GM12878 (cell line): ENCODE results near the gene SELE. TPM values are rescaled to one million over a fixed set of nuclear protein-coding genes. Genes with fewer than 3 reads are reported as not detected.
A peak's percentile ranks its signal among the peaks of the same experiment; 100 is the strongest.
"Not testable (repeated sequence)": the region's sequence is repeated elsewhere in the genome, so short reads cannot be mapped to it uniquely, and the experiment has no call there.

Experiments used
- ATAC-seq: fragments of 200-7000 bp; cut with Tn5 transposase; 3 replicates; pipeline ENCODE4 v1.9.1; 2020; ENCODE audit warnings: mild to moderate bottlenecking, moderate library complexity
- BruUV-seq: library from RNA; stranded (reverse); fragments of 400-500 nt; replicated peaks from 2 replicates; lab custom pipeline; 2021; lab: Mats Ljungman, UMichigan
- CTCF ChIA-PET: fragments of 300-600 bp; sonication (Branson Sonifier 250); formaldehyde crosslinking; extraction: SDS; loops from one replicate; lab custom pipeline; 2021; ENCODE audit warnings: inconsistent platforms; lab: Yijun Ruan, JAX
- POLR2A ChIA-PET: fragments of 350-600 bp; formaldehyde crosslinking; extraction: SDS; loops from one replicate; lab custom pipeline; 2021; ENCODE audit warnings: inconsistent platforms; lab: Charles Lee
- RAD21 ChIA-PET: fragments of 300-600 bp; sonication (Branson Sonifier 250); formaldehyde crosslinking; loops from one replicate; lab custom pipeline; 2023; ENCODE audit warnings: antibody characterized with exemption; ENCODE audit not compliant: unreplicated experiment; lab: Charles Lee
- SMC1A ChIA-PET: fragments of 300-600 bp; sonication (Branson Sonifier 250); formaldehyde crosslinking; loops from one replicate; lab custom pipeline; 2023; ENCODE audit not compliant: unreplicated experiment, uncharacterized antibody; lab: Charles Lee
- DNase-seq: peaks from one replicate; pipeline ENCODE4 v3.0.0-alpha.2; 2011; ENCODE audit warnings: low read depth, low spot score
- FAIRE-seq: peaks from 3 replicates; lab custom pipeline; 2011; peaks lifted over from hg19 to GRCh38; lab: Jason Lieb, UNC
- H2AFZ ChIP-seq: 2 replicates; pipeline ENCODE4 v1.6.0; 2011; ENCODE audit warnings: low read depth, low read length, control low read depth; ENCODE audit not compliant: control insufficient read depth
- H3K27ac ChIP-seq: 2 replicates; pipeline ENCODE4 v1.5.1; 2011; ENCODE audit warnings: control low read depth; ENCODE audit not compliant: control insufficient read depth, insufficient read depth
- H3K27me3 ChIP-seq, 2 experiments: replicated peaks in 1 of 2; 2 replicates each; pipeline versions ENCODE4 v1.6.0 to v1.6.1; 2011; ENCODE audit warnings: low read length in 1 of 2; ENCODE audit not compliant: control insufficient read depth in 2 of 2, insufficient read depth in 2 of 2
- H3K36me3 ChIP-seq, 2 experiments: 2 replicates each; pipeline ENCODE4 v1.5.1; 2011; ENCODE audit warnings: low read length in 1 of 2; ENCODE audit not compliant: control insufficient read depth in 2 of 2, insufficient read depth in 2 of 2
- H3K4me1 ChIP-seq: 2 replicates; pipeline ENCODE4 v1.6.1; 2011; ENCODE audit warnings: mild to moderate bottlenecking, low read length, moderate library complexity, mixed read lengths; ENCODE audit not compliant: control insufficient read depth, insufficient read depth
- H3K4me2 ChIP-seq: 2 replicates; pipeline ENCODE4 v1.6.0; 2011; ENCODE audit warnings: control low read depth; ENCODE audit not compliant: control insufficient read depth, insufficient read depth
- H3K4me3 ChIP-seq: fragments of 200-600 bp; sonication (generic); 2 replicates; pipeline ENCODE4 v1.5.1; 2016
- H3K79me2 ChIP-seq: 2 replicates; pipeline ENCODE4 v1.6.0; 2011; ENCODE audit warnings: low read length; ENCODE audit not compliant: control insufficient read depth, insufficient read depth
- H3K9ac ChIP-seq: 2 replicates; pipeline ENCODE4 v1.8.0; 2011; ENCODE audit warnings: low read length, control low read depth, mixed read lengths; ENCODE audit not compliant: control insufficient read depth, insufficient read depth
- H3K9me3 ChIP-seq: replicated peaks from 3 replicates; pipeline ENCODE4 v1.5.1; 2011; ENCODE audit warnings: mild to moderate bottlenecking, low read length; ENCODE audit not compliant: control insufficient read depth, insufficient read depth
- H4K20me1 ChIP-seq: 2 replicates; pipeline ENCODE4 v1.6.0; 2011; ENCODE audit not compliant: control insufficient read depth, insufficient read depth
- CEBPB ChIP-seq, 2 experiments: fragments of 150-350 bp in 1 of 2; IDR thresholded peaks; 2 replicates each; pipeline ENCODE4 v1.6.1; 2012 to 2014; ENCODE audit warnings: low read depth in 2 of 2, low read length in 2 of 2, borderline replicate concordance in 1 of 2, inconsistent platforms in 1 of 2
- CHD2 ChIP-seq: IDR thresholded peaks from 2 replicates; pipeline ENCODE4 v1.6.1; 2011; ENCODE audit warnings: low read depth, low read length, improper control_type of control experiment, borderline replicate concordance
- EP300 ChIP-seq, 2 experiments: fragments of 150-350 bp in 1 of 2; IDR thresholded peaks; 2 replicates each; pipeline ENCODE4 v1.6.1; 2011 to 2012; ENCODE audit warnings: low read depth in 2 of 2, low read length in 2 of 2, borderline replicate concordance in 1 of 2, improper control_type of control experiment in 1 of 2, inconsistent platforms in 1 of 2; ENCODE audit not compliant: control insufficient read depth in 1 of 2
- FOXM1 ChIP-seq: IDR thresholded peaks from 2 replicates; pipeline ENCODE4 v1.6.1; 2012; ENCODE audit warnings: low read depth, mild to moderate bottlenecking, inconsistent platforms, low read length, moderate library complexity
- GABPA ChIP-seq: IDR thresholded peaks from 2 replicates; pipeline ENCODE4 v1.6.1; 2014; ENCODE audit warnings: antibody characterized with exemption, low read depth, mild to moderate bottlenecking, inconsistent platforms
- HCFC1 ChIP-seq: fragments of 150-350 bp; IDR thresholded peaks from 2 replicates; pipeline ENCODE4 v1.6.1; 2014; ENCODE audit warnings: low read length
- MEF2B ChIP-seq: fragments of 450-650 bp; IDR thresholded peaks from 2 replicates; pipeline ENCODE4 v1.6.1; 2018; ENCODE audit warnings: mild to moderate bottlenecking, moderate library complexity; ENCODE audit not compliant: partially characterized antibody, poor library complexity, severe bottlenecking
- NR2C1 ChIP-seq: fragments of 450-650 bp; IDR thresholded peaks from 2 replicates; pipeline ENCODE4 v1.6.1; 2017; ENCODE audit warnings: antibody characterized with exemption, mild to moderate bottlenecking, moderate library complexity
- STAT1 ChIP-seq: fragments of 450-650 bp; conservative IDR thresholded peaks from 2 replicates; pipeline ENCODE4 v1.6.1; 2014; ENCODE audit warnings: antibody characterized with exemption, mild to moderate bottlenecking
- ZNF24 ChIP-seq: fragments of 450-650 bp; IDR thresholded peaks from 2 replicates; pipeline ENCODE4 v1.6.1; 2017; ENCODE audit warnings: antibody characterized with exemption, mild to moderate bottlenecking
- WGBS: methylation state at CpG from one replicate; pipeline ENCODE4 v1.1.6; 2016; ENCODE audit warnings: low lambda C conversion rate; ENCODE audit not compliant: insufficient replicate concordance, insufficient coverage; ENCODE audit errors: missing lambda C conversion rate; 5-methylcytosine and 5-hydroxymethylcytosine counted together
- in situ Hi-C: fragments of 300-500 bp; cut with MboI; formaldehyde crosslinking; loops from 9 replicates; pipeline ENCODE4 v1.14.3; 2018; ENCODE audit warnings: mixed read lengths
- intact Hi-C: fragments of 100-400 bp; cut with micrococcal nuclease; formaldehyde crosslinking; loops from one replicate; pipeline ENCODE4 v1.14.2; 2022; ENCODE audit not compliant: unreplicated experiment
- polyA plus RNA-seq, 11 experiments: library from polyadenylated mRNA; depleted of rRNA in 4 of 11; unstranded in 6 of 11; stranded (reverse) in 5 of 11; fragments of >200 nt; fragmentation: Nextera tagmentation in 4 of 11; fragmentation: Illumina TruSeq in 1 of 11; extraction: Ambion mirVana in 4 of 11; extraction: Trizol in 1 of 11; gene quantifications; 1 replicate in 1 of 11; 2 replicates in 10 of 11; pipeline versions ENCODE4 v1.2.1 to v1.2.3, GENCODE V29; 2011 to 2016; ENCODE audit warnings: inconsistent platforms in 2 of 11, missing spikeins in 2 of 11, low read depth in 1 of 11
- total RNA-seq, 4 experiments: library from RNA; depleted of rRNA in 3 of 4; stranded (reverse); fragments of >200 nt in 3 of 4; fragmentation: Illumina TruSeq in 1 of 4; extraction: Trizol in 1 of 4; gene quantifications; 2 replicates each; pipeline versions ENCODE4 v1.2.1 to v1.2.3, GENCODE V29; 2013 to 2021
- TF ChIP-seq, protein P1 (sequence below): fragments of 450-650 bp; IDR thresholded peaks from 2 replicates; pipeline ENCODE4 v1.6.1; 2017; ENCODE audit warnings: borderline replicate concordance

SELE gene
- total and polyA plus RNA-seq, 10 of the 15 experiments (the other 5 are each of a cell fraction or from before 2014, with no cell fraction given): not detected

DNA sequence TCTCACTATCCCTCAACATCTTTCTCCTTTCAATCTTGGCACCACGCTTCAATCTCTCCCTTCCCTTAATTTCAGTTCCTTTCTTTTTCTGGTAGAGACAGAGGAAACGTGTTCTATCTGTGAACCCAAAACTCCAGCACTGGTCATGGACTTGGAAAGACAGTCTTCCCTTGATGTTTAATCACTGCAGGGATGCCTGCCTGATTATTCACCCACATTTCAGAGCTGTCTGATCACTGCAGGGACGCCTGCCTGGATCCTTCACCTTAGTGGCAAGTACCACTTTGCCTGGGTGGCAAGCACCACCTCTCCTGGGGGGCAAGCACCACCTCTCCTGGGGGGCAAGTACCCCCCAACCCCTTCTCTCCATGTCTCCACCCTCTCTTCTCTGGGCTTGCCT, 50.2 kb downstream of the SELE start:
- no peak for FAIRE-seq
- ATAC-seq: no peak
- in situ Hi-C loops: no loop called here
- intact Hi-C loops: no loop called here
- Histone ChIP-seq H3K27ac (no peak overlapping the region), H3K9ac (no peak overlapping the region), H3K27me3 (no peaks in the 10 kb centered on the region), H4K20me1 (no peaks in the 10 kb centered on the region), H2AFZ (peak overlapping the region; percentile 4; the same call in 1 of the 2 replicates), H3K9me3 (no peaks in the 10 kb centered on the region; the same call in 2 of the 3 replicates), H3K36me3 (no peaks in the 10 kb centered on the region), H3K79me2 (no peaks in the 10 kb centered on the region), H3K4me1 (peaks cover 38% of the 10 kb centered on the region), H3K4me3 (no peak overlapping the region), H3K4me2 (no peak overlapping the region)
- SMC1A ChIA-PET: interaction anchor here (3.1 to 11.1 kb wide), 2 partner anchors 10 to 26 kb away, joined by 16 to 176 read pairs; no protein-coding TSS in a partner anchor
- 91% methylated on average over 3 of the region's 3 CpGs for WGBS
- CTCF ChIA-PET: interaction anchor here (9.7 kb wide), 1 partner anchor 11 kb away, joined by 125 read pairs; no protein-coding TSS in a partner anchor
- TF ChIP-seq CEBPB (IDR thresholded peaks at IDR 0.05; ENCODE audit: borderline replicate concordance in 1 of 2, low read depth in 2 of 2, low read length in 2 of 2) (no peak), CHD2 (no peak), GABPA (no peak), STAT1 (no peak), HCFC1 (no peak), ZNF24 (no peak), EP300 (IDR thresholded peaks at IDR 0.05; ENCODE audit: borderline replicate concordance in 1 of 2, control insufficient read depth in 1 of 2, low read depth in 2 of 2, low read length in 2 of 2) (no peak), NR2C1 (no peak), FOXM1 (no peak), MEF2B (no peak)
- TF ChIP-seq, protein P1, sequence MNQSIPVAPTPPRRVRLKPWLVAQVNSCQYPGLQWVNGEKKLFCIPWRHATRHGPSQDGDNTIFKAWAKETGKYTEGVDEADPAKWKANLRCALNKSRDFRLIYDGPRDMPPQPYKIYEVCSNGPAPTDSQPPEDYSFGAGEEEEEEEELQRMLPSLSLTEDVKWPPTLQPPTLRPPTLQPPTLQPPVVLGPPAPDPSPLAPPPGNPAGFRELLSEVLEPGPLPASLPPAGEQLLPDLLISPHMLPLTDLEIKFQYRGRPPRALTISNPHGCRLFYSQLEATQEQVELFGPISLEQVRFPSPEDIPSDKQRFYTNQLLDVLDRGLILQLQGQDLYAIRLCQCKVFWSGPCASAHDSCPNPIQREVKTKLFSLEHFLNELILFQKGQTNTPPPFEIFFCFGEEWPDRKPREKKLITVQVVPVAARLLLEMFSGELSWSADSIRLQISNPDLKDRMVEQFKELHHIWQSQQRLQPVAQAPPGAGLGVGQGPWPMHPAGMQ: no peak
- no peak for DNase-seq
- POLR2A ChIA-PET: interaction anchor here (5.8 kb wide), 1 partner anchor 10 kb away, joined by 64 read pairs; no protein-coding TSS in a partner anchor
- RAD21 ChIA-PET: interaction anchor here (6.0 kb wide), 1 partner anchor 8 kb away, joined by 71 read pairs; no protein-coding TSS in a partner anchor
- no TSS peak for BruUV-seq

DNA sequence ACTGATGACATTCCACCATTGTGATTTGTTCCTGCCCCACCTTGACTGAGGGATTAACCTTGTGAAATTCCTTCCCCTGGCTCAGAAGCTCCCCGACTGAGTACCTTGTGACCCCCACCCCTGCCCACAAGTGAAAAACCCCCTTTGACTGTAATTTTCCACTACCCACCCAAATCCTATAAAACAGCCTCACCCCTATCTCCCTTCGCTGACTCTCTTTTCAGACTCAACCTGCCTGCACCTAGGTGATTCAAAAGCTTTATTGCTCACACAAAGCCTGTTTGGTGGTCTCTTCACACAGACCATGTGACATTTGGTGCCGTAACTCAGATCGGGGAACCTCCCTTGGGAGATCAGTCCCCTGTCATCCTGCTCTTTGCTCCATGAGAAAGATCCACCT, 50.7 kb downstream of the SELE start:
- H4K20me1 ChIP-seq, H3K27me3 ChIP-seq, H3K9me3 ChIP-seq, ATAC-seq, DNase-seq, in situ Hi-C loops, H3K36me3 ChIP-seq, H3K4me2 ChIP-seq, H3K79me2 ChIP-seq, H3K9ac ChIP-seq, H3K27ac ChIP-seq, H3K4me3 ChIP-seq, FAIRE-seq, intact Hi-C loops, BruUV-seq: not testable (repeated sequence)
- RAD21 ChIA-PET: interaction anchor here (1.2 to 6.0 kb wide), 3 partner anchors 9 to 210 kb away, joined by 3 to 71 read pairs (median 22); partner anchors contain the start of gene SCYL3
- peak overlapping the region; percentile 10; the same call in 1 of the 2 replicates for H2AFZ ChIP-seq
- WGBS: 73% methylated on average over 4 of the region's 4 CpGs
- POLR2A ChIA-PET: interaction anchor here (5.8 kb wide), 1 partner anchor 10 kb away, joined by 64 read pairs; no protein-coding TSS in a partner anchor
- peaks cover 38% of the 10 kb centered on the region for H3K4me1 ChIP-seq
- CTCF ChIA-PET: interaction anchor here (1.4 to 9.7 kb wide), 4 partner anchors 11 to 81 kb away, joined by 4 to 125 read pairs (median 11); no protein-coding TSS in a partner anchor
- SMC1A ChIA-PET: interaction anchor here (0.5 to 11.1 kb wide), 6 partner anchors 10 to 137 kb away, joined by 3 to 176 read pairs (median 14); no protein-coding TSS in a partner anchor
